SW480 (cell line): Measurements from ENCODE around the gene LYPD3.

Experiments
- DNase-seq: peaks from one replicate; pipeline ENCODE4 v3.0.0-alpha.2; 2016; ENCODE audit warnings: low spot score

The LYPD3 gene

GRCh38 chr19:43430976-43431375, 34.4 kb downstream of the LYPD3 start:
- DNase-seq = no peak

- no peak for DNase-seq
Measured at GRCh38 chr19:43430142-43430710, 35.2 kb downstream of the LYPD3 start.

- DNase-seq = no peak
Measured at GRCh38 chr19:43429395-43429794, 36.0 kb downstream of the LYPD3 start.

GRCh38 chr19:43425567-43426392, 39.6 kb downstream of the LYPD3 start:
- DNase-seq = peak; percentile 69

GRCh38 chr19:43423779-43424178, 41.6 kb downstream of the LYPD3 start:
- DNase-seq = no peak

- no peak for DNase-seq
Measured at GRCh38 chr19:43422689-43423066, 42.7 kb downstream of the LYPD3 start.

GRCh38 chr19:43422000-43422688, 43.3 kb downstream of the LYPD3 start:
- no peak for DNase-seq

GRCh38 chr19:43420954-43421353, 44.5 kb downstream of the LYPD3 start:
- no peak for DNase-seq

GRCh38 chr19:43416951-43417623, 48.3 kb downstream of the LYPD3 start:
- peak; percentile 19 for DNase-seq

- no peak for DNase-seq
Measured at GRCh38 chr19:43414554-43414953, 50.9 kb downstream of the LYPD3 start, which contains the start of gene TEX101. Gene TEX101, plus strand, starts transcription at chr19:43414890. Its CDS starts 1,030 bp downstream, at chr19:43415920.

GRCh38 chr19:43412441-43412840, 53.0 kb downstream of the LYPD3 start:
- DNase-seq = no peak
